K562 (cell line): ENCODE results near the gene MYLIP. TPM values are rescaled to one million over a fixed set of nuclear protein-coding genes. Genes with fewer than 3 reads are reported as not detected.

Experiments used
- ATAC-seq: fragments of 200-7000 bp; cut with Tn5 transposase; 3 replicates; pipeline ENCODE4 v1.9.1; 2020; ENCODE audit warnings: moderate library complexity
- BruUV-seq: library from RNA; stranded (reverse); fragments of 400-500 nt; replicated peaks from 2 replicates; lab custom pipeline; 2021; lab: Mats Ljungman, UMichigan
- CTCF ChIA-PET: fragments of 300-600 bp; formaldehyde crosslinking; extraction: SDS; loops from one replicate; lab custom pipeline; 2021; ENCODE audit warnings: low intra/inter-chr PET ratio; lab: Yijun Ruan, JAX
- POLR2A ChIA-PET: fragments of 300-600, 350-650 bp; sonication (Branson Sonifier 250); formaldehyde crosslinking; extraction: SDS; loops from one replicate; lab custom pipeline; 2021; ENCODE audit warnings: antibody characterized with exemption, inconsistent platforms; lab: Yijun Ruan, JAX
- DNase-seq, 4 experiments: peaks; one replicate each; pipeline versions ENCODE4 v3.0.0 to v3.0.0-alpha.2; 2011 to 2018; ENCODE audit warnings: low spot score in 3 of 4, mixed read lengths in 3 of 4; ENCODE audit errors: extremely low read depth in 1 of 4
- FAIRE-seq: peaks from 2 replicates; lab custom pipeline; 2011; peaks lifted over from hg19 to GRCh38; lab: Jason Lieb, UNC
- H2AFZ ChIP-seq: 2 replicates; pipeline ENCODE4 v1.6.0; 2011; ENCODE audit warnings: low read depth, low read length, control low read depth, inconsistent platforms
- H3K27ac ChIP-seq: fragments of 200-600 bp; 3 replicates; pipeline ENCODE4 v1.8.0; 2011; ENCODE audit warnings: low read depth, mild to moderate bottlenecking, control low read depth, inconsistent platforms, low read length, moderate library complexity, mixed read lengths; ENCODE audit errors: extremely low read depth
- H3K27me3 ChIP-seq, 2 experiments: fragments of 300-600 bp in 1 of 2; 2 replicates in 1 of 2; 3 replicates in 1 of 2; pipeline versions ENCODE4 v1.6.0 to v1.8.0; 2011; ENCODE audit warnings: inconsistent platforms in 2 of 2, low read length in 2 of 2, mild to moderate bottlenecking in 1 of 2, mixed read lengths in 1 of 2, moderate library complexity in 1 of 2; ENCODE audit not compliant: control insufficient read depth in 2 of 2, insufficient read depth in 2 of 2
- H3K36me3 ChIP-seq: fragments of 300-600 bp; 3 replicates; pipeline ENCODE4 v1.8.0; 2011; ENCODE audit warnings: mild to moderate bottlenecking, low read length, inconsistent platforms; ENCODE audit not compliant: control insufficient read depth, insufficient read depth
- H3K4me1 ChIP-seq, 2 experiments: fragments of 200-600 bp in 1 of 2; replicated peaks in 1 of 2; 2 replicates in 1 of 2; 3 replicates in 1 of 2; pipeline versions ENCODE4 v1.5.1 to v1.8.0; 2011; ENCODE audit warnings: inconsistent platforms in 2 of 2, low read length in 2 of 2, mild to moderate bottlenecking in 1 of 2, mixed read lengths in 1 of 2, moderate library complexity in 1 of 2; ENCODE audit not compliant: control insufficient read depth in 2 of 2, insufficient read depth in 2 of 2
- H3K4me2 ChIP-seq: 2 replicates; pipeline ENCODE4 v1.6.1; 2011; ENCODE audit warnings: low read length, control low read depth, inconsistent platforms, mixed read lengths; ENCODE audit not compliant: insufficient read depth
- H3K4me3 ChIP-seq: fragments of 200-600 bp; sonication (generic), shearing (Covaris generic); 2 replicates; pipeline ENCODE4 v1.5.1; 2016; ENCODE audit warnings: control low read depth, inconsistent platforms
- H3K79me2 ChIP-seq: fragments of 200-600 bp; 3 replicates; pipeline ENCODE4 v1.8.0; 2011; ENCODE audit warnings: low read length, inconsistent platforms; ENCODE audit not compliant: control insufficient read depth, insufficient read depth
- H3K9ac ChIP-seq, 2 experiments: 2 replicates each; pipeline versions ENCODE4 v1.6.0 to v1.6.1; 2011; ENCODE audit warnings: low read depth in 2 of 2, low read length in 2 of 2, control low read depth in 1 of 2, inconsistent platforms in 1 of 2, mild to moderate bottlenecking in 1 of 2, mixed read lengths in 1 of 2; ENCODE audit not compliant: insufficient read depth in 1 of 2
- H3K9me1 ChIP-seq: one replicate; pipeline ENCODE4 v1.6.0; 2011; ENCODE audit warnings: inconsistent platforms, mild to moderate bottlenecking, low read length, moderate library complexity; ENCODE audit not compliant: control insufficient read depth, insufficient read depth
- H3K9me3 ChIP-seq: replicated peaks from 2 replicates; pipeline ENCODE4 v1.5.1; 2011; ENCODE audit warnings: low read depth, low read length, inconsistent platforms; ENCODE audit not compliant: control insufficient read depth, insufficient read depth
- H4K20me1 ChIP-seq: replicated peaks from 2 replicates; pipeline ENCODE4 v1.6.1; 2011; ENCODE audit warnings: low read length, inconsistent platforms, mixed read lengths; ENCODE audit not compliant: control insufficient read depth, insufficient read depth
- MAFG ChIP-seq: fragments of 450-650 bp; conservative IDR thresholded peaks from 2 replicates; pipeline ENCODE4 v1.6.1; 2016; ENCODE audit warnings: missing genetic modification characterization, missing compliant biosample characterization
- MLLT1 ChIP-seq, 2 experiments: fragments of 450-650 bp; IDR thresholded peaks; 2 replicates each; pipeline ENCODE4 v1.6.1; 2016
- NR4A1 ChIP-seq, 2 experiments: fragments of 250-450 bp in 1 of 2; fragments of 450-650 bp in 1 of 2; sonication (Bioruptor Pico) in 1 of 2; IDR thresholded peaks; 2 replicates each; pipeline versions ENCODE4 v1.4.0 to v1.6.1; 2016 to 2020; ENCODE audit warnings: mild to moderate bottlenecking in 2 of 2, missing compliant biosample characterization in 1 of 2, missing genetic modification characterization in 1 of 2, moderate library complexity in 1 of 2
- SNRNP70 ChIP-seq: fragments of 200-400 bp; formaldehyde crosslinking; optimal IDR thresholded peaks from 2 replicates; pipeline ENCODE3; 2017; ENCODE audit warnings: low read depth, low read length
- TGIF2 ChIP-seq: sonication (generic); formaldehyde crosslinking; IDR thresholded peaks from 2 replicates; pipeline ENCODE4 v1.8.1; 2022; ENCODE audit warnings: mild to moderate bottlenecking, missing genetic modification reagents, moderate library complexity
- ZNF23 ChIP-seq: fragments of 250-450 bp; sonication (Bioruptor Pico); IDR thresholded peaks from 2 replicates; pipeline ENCODE4 v1.4.0; 2020; ENCODE audit warnings: mild to moderate bottlenecking
- ZNF778 ChIP-seq: fragments of 450-650 bp; formaldehyde crosslinking; IDR thresholded peaks from 2 replicates; pipeline ENCODE4 v1.4.0; 2020; ENCODE audit warnings: mild to moderate bottlenecking, moderate library complexity
- WGBS: fragments of 100-300 bp; shearing (Covaris generic); methylation state at CpG from one replicate; pipeline ENCODE4 v1.1.6; 2016; ENCODE audit warnings: low coverage, mixed read lengths; ENCODE audit not compliant: insufficient coverage; ENCODE audit errors: missing lambda C conversion rate; 5-methylcytosine and 5-hydroxymethylcytosine counted together
- in situ Hi-C: fragments of 300-500 bp; cut with MboI; formaldehyde crosslinking; loops from 4 replicates; pipeline ENCODE4 v1.15.0; 2018; ENCODE audit warnings: inconsistent platforms, mixed read lengths
- intact Hi-C: fragments of 100-400 bp; cut with micrococcal nuclease; formaldehyde crosslinking; loops from 2 replicates; pipeline ENCODE4 v1.14.2; 2022
- polyA plus RNA-seq, 8 experiments: library from polyadenylated mRNA; depleted of rRNA in 4 of 8; stranded (reverse) in 5 of 8; unstranded in 3 of 8; fragments of >200 nt; fragmentation: Nextera tagmentation in 2 of 8; fragmentation: Illumina TruSeq in 1 of 8; extraction: Ambion mirVana in 2 of 8; extraction: Trizol in 1 of 8; gene quantifications; 2 replicates each; pipeline versions ENCODE4 v1.2.1 to v1.2.3, GENCODE V29; 2011 to 2014; ENCODE audit warnings: inconsistent platforms in 1 of 8, missing spikeins in 1 of 8
- total RNA-seq, 7 experiments: library from RNA; depleted of rRNA in 6 of 7; stranded (reverse); fragments of >200 nt in 6 of 7; fragmentation: Illumina TruSeq in 2 of 7; extraction: Trizol in 2 of 7; gene quantifications; 2 replicates each; pipeline versions ENCODE4 v1.2.1 to v1.2.3, GENCODE V29; 2011 to 2021; ENCODE audit warnings: low replicate concordance in 1 of 7
- TF ChIP-seq, protein P1 (sequence below): conservative IDR thresholded peaks from 2 replicates; pipeline ENCODE4 v1.6.1; 2011; ENCODE audit warnings: low read depth, mild to moderate bottlenecking, low read length; ENCODE audit not compliant: control insufficient read depth

The MYLIP gene
- total and polyA plus RNA-seq, 9 of the 15 experiments (the other 6 are each of a cell fraction or from before 2014, with no cell fraction given), result 10.8 to 43.5 (median 31.5) TPM

- TF ChIP-seq, protein P1, sequence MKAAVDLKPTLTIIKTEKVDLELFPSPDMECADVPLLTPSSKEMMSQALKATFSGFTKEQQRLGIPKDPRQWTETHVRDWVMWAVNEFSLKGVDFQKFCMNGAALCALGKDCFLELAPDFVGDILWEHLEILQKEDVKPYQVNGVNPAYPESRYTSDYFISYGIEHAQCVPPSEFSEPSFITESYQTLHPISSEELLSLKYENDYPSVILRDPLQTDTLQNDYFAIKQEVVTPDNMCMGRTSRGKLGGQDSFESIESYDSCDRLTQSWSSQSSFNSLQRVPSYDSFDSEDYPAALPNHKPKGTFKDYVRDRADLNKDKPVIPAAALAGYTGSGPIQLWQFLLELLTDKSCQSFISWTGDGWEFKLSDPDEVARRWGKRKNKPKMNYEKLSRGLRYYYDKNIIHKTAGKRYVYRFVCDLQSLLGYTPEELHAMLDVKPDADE, result no peak
- TF ChIP-seq MLLT1 (IDR thresholded peaks at IDR 0.05), result no peak
- TF ChIP-seq TGIF2 (CRISPR knock-in tag), result no peak
- no peak for TF ChIP-seq ZNF778 (CRISPR knock-in tag)
- no peak for TF ChIP-seq NR4A1 (CRISPR knock-in tag; IDR thresholded peaks at IDR 0.05)
- TF ChIP-seq NR4A1 (tag; IDR thresholded peaks at IDR 0.05), result no peak
- no peak for TF ChIP-seq MAFG (tag)
- TF ChIP-seq ZNF23 (CRISPR knock-in tag), result no peak
- TF ChIP-seq SNRNP70, result no peak
- TF ChIP-seq, all 486 proteins: peak for 0
- Histone ChIP-seq H3K9ac (no peak overlapping the region), H3K9me1 (no peaks in the 10 kb centered on the region), H3K27me3 (no peaks in the 10 kb centered on the region), H2AFZ (no peak overlapping the region), H3K4me2 (no peak overlapping the region), H3K9me3 (0 out of 2 replicates have a peak, but pooled peaks cover 3% of the 10 kb centered on the region), H3K36me3 (no peaks in the 10 kb centered on the region), H3K4me3 (no peak overlapping the region), H3K79me2 (no peaks in the 10 kb centered on the region), H3K4me1 (peaks cover 3 to 17% of the 10 kb centered on the region in 2 experiments; a peak in 3 of 5 replicates), H3K27ac (no peak overlapping the region), H4K20me1 (no peaks in the 10 kb centered on the region)
- in situ Hi-C loops (no loop called here), intact Hi-C loops (no loop called here)
- BruUV-seq, result no TSS peak
- FAIRE-seq, result no peak
- ATAC-seq, result no peak
- POLR2A ChIA-PET, result interaction anchor here (1.5 kb wide), 1 partner anchor 28 kb away, joined by 3 read pairs; no protein-coding TSS in a partner anchor
- CTCF ChIA-PET, result no interaction called here
- WGBS, result 79% methylated on average over 7 of the region's 7 CpGs
- DNase-seq, result no peak
Measured at GRCh38 chr6:16103722-16104121, 25.2 kb upstream of the MYLIP start.
